Stomach (tissue), 4 donors: Measurements from ENCODE around the gene ESRRG.

Source experiments
- CTCF ChIP-seq, 7 experiments: fragments of 450-650 bp in 4 of 7; fragments of 200-600 bp in 3 of 7; sonication (generic) in 3 of 7; IDR thresholded peaks; one replicate each; pipeline ENCODE4 v1.5.1; 2016 to 2019; ENCODE audit warnings: antibody characterized with exemption in 7 of 7, control low read depth in 2 of 7, mild to moderate bottlenecking in 1 of 7
- POLR2A ChIP-seq, 4 donors: fragments of 450-650 bp; IDR thresholded peaks; one replicate each; pipeline ENCODE4 v1.6.1; 2016; ENCODE audit warnings: antibody characterized with exemption in 4 of 4, control low read depth in 2 of 4, mild to moderate bottlenecking in 1 of 4, moderate library complexity in 1 of 4
- POLR2AphosphoS5 ChIP-seq, 3 donors: sonication (generic); formaldehyde crosslinking; IDR thresholded peaks; one replicate each; pipeline ENCODE4 v1.6.1; 2016; ENCODE audit warnings: antibody characterized with exemption in 3 of 3

GRCh38 chr1:216732121-216732520, 8.9 kb upstream of the ESRRG start:
- TF ChIP-seq CTCF (IDR thresholded peaks at IDR 0.05) (no peak), POLR2AphosphoS5 (IDR thresholded peaks at IDR 0.05) (no peak), POLR2A (IDR thresholded peaks at IDR 0.05) (no peak)
